ENCODE results near the gene EPB41L4B.
"Not testable (repeated sequence)": the region's sequence is repeated elsewhere in the genome, so short reads cannot be mapped to it uniquely, and the experiment has no call there.

Gene EPB41L4B

DNA sequence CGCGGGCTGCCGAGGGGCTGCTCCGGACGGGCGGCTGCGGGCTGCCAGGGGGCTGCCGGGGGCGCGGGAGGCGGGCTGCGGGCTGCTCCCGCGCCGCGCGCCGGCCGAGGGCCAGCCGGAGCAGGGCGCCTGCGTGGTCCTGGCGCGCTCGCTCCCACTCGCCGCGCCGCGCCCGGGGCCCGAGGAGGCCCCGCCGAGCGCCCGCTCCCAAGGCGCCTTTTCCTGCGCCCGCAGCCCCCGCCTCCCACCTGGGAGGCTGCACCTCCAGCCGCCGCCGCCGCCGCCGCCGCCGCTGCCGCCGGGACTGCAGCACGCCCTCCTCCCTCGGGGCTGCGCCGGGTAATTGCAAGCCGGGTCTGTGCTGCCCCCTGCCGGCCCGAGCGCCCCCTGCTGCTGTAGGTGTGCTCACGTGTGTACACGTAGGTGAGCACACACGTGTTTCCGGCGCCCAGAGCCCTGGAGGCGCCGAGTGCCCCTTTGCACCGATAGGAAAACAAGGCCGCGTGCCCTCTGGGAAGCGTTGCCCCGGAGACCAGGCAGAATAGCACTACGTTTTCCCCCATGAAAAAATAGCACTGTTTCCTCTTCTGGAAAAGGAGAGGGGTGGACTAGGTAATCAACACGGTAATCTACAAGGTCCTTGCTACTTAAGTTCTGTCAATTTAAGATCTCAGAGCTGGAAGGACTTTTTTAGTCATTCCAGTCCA lies at the start of gene EPB41L4B:
TSS of gene EPB41L4B (minus strand) at position 318 of the 707 bp plus-strand sequence. CDS start 613 bp downstream, outside the sequence.
- peak; percentile 79 for DNase-seq (ENCODE audit: low read depth)

DNA sequence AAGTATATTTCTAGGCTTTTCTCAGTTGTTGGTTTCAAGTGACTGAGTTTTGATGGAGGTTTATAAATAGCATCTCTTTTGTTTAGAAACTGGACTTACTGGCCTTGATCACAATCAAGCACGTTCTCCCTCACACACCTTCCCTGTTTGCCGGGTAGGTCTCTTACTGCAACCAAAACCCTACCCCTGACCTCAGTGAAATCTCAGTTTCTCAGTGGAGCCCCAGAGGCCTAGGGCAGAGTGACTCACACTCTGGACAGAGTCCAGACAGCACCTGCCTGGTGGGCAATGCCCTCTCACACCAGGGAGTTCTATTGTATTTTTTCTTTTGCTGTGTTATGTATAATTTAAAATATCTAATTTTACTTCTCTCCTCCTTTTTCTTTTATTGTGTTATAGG lies 48.4 kb upstream of the EPB41L4B start:
- DNase-seq (ENCODE audit: low read depth), result no peak

DNA sequence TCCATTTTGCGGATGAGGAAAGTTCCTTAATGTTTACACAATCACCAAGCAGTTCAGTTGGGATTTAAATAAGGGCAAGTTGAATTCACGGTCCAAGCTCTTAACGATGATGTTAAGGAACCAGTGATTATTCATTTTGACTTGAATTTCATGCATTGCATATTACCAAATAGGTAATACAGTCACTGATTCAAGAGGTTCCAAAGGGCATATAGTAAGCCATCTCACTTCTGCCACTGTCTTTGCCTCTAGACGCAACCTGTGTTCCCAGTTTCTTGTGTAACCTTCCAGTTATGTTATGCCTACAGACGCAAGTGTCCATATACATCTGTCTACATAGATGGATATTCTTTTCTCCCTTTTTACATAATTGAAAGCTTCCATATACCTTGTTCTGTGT lies 39.9 kb upstream of the EPB41L4B start:
- DNase-seq (ENCODE audit: low read depth), result no peak

GRCh38 chr9:109358968-109359603 lies 38.2 kb upstream of the EPB41L4B start:
- not testable (repeated sequence) for DNase-seq (ENCODE audit: low read depth)

- DNase-seq (ENCODE audit: low read depth), result no peak
Measured at GRCh38 chr9:109355564-109356297, 34.9 kb upstream of the EPB41L4B start.

DNA sequence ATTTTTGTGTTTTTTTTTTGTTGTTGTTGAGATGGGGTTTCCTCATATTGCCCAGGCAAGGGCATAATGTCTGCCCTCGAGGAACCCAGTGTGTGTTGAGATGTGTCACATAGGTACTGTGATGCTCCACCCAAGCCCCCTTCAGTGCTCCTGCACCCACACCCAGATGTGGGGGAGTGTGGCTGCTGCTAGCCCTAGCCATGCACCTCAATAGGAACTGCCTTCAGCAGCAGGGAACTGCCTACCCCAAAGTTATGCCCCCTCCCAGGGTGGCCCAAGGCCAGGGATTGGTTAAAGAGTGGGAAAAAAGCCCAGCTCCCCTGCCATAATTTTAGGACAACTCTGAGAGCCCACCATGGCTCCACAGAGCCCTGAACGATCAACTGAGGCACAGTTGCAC lies 33.3 kb upstream of the EPB41L4B start:
- DNase-seq (ENCODE audit: low read depth), result no peak

DNA sequence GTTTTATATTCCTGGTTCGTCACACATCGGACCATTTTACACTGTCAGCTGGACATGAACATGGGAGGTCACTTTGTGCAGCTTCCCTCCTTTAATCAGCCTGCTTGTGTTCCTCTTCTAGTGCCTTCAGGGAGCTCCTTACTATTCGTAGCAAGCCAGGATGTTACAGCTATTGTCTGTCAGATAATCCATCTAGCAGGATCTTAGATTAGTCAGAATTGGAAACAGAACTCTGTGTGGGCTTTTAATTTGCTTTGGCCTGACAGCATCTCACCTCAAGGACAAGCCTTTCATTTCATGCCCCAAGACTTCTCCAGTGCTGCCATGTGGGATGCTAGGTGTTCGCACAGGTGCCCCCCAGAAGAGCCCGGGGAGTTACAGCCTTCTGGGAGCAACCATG lies 30.2 kb upstream of the EPB41L4B start:
- no peak for DNase-seq (ENCODE audit: low read depth)

GRCh38 chr9:109349421-109349846 lies 28.6 kb upstream of the EPB41L4B start:
- no peak for DNase-seq (ENCODE audit: low read depth)

DNA sequence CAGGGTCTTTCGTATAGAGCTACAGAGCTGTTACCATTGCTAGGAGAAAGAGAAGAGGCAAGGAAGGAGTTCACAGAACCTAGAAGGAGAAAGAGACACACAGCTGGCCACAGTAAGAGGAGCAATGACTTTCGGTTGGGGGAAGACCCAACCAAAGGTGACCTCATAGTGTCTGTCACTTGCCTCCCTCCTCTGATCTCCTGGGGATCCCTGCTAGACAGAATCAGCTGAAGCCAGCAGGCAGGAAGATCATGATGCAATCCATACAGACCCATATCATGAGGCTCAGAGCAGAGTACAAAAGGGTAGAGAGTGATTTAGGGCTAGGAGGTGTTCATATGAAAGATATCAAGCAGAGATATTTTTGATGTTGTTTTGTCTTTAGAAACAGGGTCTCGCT lies 26.0 kb upstream of the EPB41L4B start:
- DNase-seq (ENCODE audit: low read depth), result no peak

DNA sequence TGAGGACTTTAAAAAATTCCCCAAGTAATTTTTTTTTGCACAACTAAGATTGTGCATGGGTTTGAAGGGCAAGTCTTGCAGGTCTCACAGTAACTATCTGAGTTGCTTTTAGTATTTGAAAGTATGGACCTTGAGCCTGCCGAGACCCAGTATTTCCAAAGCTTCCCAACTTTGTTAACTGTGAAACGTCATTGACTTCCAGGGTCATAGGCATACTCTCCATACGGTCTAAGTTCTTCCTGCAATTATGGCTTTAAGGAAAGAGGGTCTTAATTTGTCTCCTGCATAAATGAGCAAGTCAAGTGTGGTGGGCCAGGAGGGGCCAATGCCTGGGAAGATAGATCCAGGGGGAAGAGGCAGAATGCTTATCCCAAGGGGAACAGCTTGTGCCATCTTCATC lies 24.0 kb upstream of the EPB41L4B start:
- no peak for DNase-seq (ENCODE audit: low read depth)

DNA sequence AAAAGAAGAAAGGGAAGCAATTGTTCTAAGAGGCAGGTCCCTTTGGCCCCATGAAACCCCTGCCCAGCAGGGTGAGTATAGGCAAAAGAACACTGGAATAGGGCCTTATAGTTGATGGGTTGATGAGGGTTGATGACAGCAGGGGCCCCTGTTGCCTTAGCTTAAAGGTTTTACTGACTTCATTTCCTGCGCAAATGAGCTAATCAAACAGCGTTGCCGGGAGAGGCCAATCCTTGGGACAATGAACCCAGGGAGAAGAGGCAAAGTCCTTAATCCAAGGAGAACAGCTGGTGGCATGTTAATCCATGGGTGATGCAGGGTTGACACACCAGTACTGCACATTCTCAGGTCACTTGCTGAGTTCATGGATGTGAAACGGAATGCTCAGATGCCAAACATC lies 22.0 kb upstream of the EPB41L4B start:
- no peak for DNase-seq (ENCODE audit: low read depth)

- DNase-seq (ENCODE audit: low read depth), result no peak
Measured at GRCh38 chr9:109341561-109341960, 20.7 kb upstream of the EPB41L4B start.

GRCh38 chr9:109340979-109341378 lies 20.1 kb upstream of the EPB41L4B start:
- not testable (repeated sequence) for DNase-seq (ENCODE audit: low read depth)

GRCh38 chr9:109336409-109336808 lies 15.6 kb upstream of the EPB41L4B start:
- no peak for DNase-seq (ENCODE audit: low read depth)

GRCh38 chr9:109335929-109336328 lies 15.1 kb upstream of the EPB41L4B start:
- DNase-seq (ENCODE audit: low read depth), result no peak

GRCh38 chr9:109335121-109335520 lies 14.3 kb upstream of the EPB41L4B start:
- DNase-seq (ENCODE audit: low read depth), result no peak

DNA sequence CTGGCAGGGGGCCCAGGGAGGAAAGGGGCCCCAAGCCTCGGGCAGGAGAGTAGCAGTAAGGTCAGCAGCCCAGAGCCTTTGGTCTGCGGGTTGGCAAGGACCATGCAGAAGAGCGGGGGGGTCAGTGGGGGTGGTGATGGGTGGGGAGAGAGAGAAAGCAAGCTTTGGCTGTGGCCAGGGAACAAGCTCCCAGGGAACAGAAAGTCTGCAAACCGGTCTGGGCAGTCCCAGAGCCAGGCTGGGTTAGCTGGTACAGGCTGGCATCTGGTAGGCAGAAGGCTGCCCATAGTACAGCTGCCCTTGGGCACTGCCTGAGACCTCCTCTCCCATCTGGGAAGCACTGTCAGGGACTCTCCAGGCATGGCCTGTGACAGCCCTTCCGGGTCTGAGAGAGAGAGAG lies 10.5 kb upstream of the EPB41L4B start:
- no peak for DNase-seq (ENCODE audit: low read depth)

DNA sequence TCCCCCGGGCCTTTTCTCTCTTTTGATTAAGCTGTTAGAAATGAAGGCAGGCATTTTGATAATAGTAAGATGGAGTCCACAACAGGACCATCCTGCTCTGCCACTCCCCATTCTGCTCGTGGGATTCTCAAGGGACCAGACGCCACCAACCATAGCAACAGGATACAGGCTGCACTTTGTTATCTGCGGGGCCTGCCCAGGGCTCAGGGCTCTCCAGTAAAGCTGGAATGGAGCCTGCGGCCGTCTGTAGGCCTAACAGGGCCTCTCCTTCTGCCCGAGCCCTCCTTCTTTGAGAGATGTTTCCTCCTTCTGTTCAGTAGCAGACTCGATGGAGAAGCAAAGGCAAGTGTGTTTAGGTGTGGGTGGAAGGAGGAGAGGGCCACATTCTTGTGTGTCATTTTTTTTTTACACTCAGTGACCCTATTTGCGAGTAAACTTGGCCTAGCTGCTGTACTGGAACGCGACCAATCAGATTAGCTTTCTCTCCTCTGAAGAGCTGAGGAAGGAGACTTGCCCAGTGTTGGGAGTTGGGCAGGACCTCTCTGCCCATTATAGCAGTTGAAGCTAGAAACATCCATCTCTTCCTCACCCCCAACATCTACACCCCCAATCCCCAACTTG lies 8.9 kb upstream of the EPB41L4B start:
- no peak for DNase-seq (ENCODE audit: low read depth)

DNA sequence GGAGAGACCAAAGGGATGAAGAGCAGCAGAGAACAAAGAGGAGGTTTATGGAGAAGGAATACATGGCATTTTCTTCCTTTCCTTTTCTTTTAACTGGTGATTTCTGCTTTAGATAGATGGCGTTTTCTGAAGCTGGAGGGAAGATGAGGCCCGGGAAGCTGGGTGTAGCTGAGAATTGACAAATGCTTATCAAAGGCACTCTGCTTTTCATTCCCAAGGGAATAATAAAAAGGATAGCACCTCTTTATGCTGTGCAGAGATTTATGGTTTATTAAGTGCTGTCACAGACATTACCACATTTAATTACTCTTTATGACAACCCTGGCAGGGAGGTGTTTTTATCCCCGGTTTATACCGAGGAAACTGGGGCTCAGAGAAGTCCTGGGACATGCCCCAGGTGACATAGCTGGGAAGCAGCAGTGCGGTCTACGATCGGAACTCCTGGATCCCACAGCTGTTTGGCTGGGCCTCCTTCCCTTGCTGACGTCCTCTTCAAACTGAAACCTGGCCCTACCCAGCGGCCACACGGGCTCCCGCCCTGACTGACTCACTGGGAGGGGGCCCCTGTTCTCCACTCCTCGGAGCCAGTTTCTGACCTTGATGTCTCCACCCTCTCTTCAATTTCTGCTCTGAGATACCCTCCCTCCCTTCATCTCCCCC lies 8.2 kb upstream of the EPB41L4B start:
- no peak for DNase-seq (ENCODE audit: low read depth)

GRCh38 chr9:109325089-109325488 lies 4.2 kb upstream of the EPB41L4B start:
- no peak for DNase-seq (ENCODE audit: low read depth)

- no peak for DNase-seq (ENCODE audit: low read depth)
Measured at GRCh38 chr9:109323771-109324170, 2.9 kb upstream of the EPB41L4B start.

GRCh38 chr9:109321727-109322126 lies 868 bp upstream of the EPB41L4B start:
- no peak for DNase-seq (ENCODE audit: low read depth)
